Activated CD4-positive, CD25-positive, alpha-beta regulatory T cell treated with anti-CD3 and anti-CD28 coated beads, Interleukin-2, amount 50 U/mL, for 72 hours (primary cell): ENCODE data around the gene IGFBP5.

Source experiments
- DNase-seq: peaks from one replicate; pipeline ENCODE4 v3.0.0; 2021

IGFBP5 gene

GRCh38 chr2:216695401-216695821 is at the start of gene IGFBP5:
IGFBP5 (minus strand) TSS chr2:216695549; CDS start chr2:216694775, 774 bp downstream.
- no peak for DNase-seq

GRCh38 chr2:216743781-216744180 is 48.4 kb upstream of the IGFBP5 start:
- no peak for DNase-seq

GRCh38 chr2:216742411-216742810 is 47.1 kb upstream of the IGFBP5 start:
- DNase-seq: no peak

GRCh38 chr2:216741223-216741593 is 45.9 kb upstream of the IGFBP5 start:
- DNase-seq: no peak

- DNase-seq: no peak
Observed at GRCh38 chr2:216740557-216741222, 45.3 kb upstream of the IGFBP5 start.

GRCh38 chr2:216739035-216739434 is 43.7 kb upstream of the IGFBP5 start:
- DNase-seq: no peak

GRCh38 chr2:216737676-216738075 is 42.3 kb upstream of the IGFBP5 start:
- DNase-seq: no peak

- no peak for DNase-seq
Observed at GRCh38 chr2:216736326-216736725, 41.0 kb upstream of the IGFBP5 start.

GRCh38 chr2:216735668-216736067 is 40.3 kb upstream of the IGFBP5 start:
- no peak for DNase-seq

GRCh38 chr2:216735086-216735485 is 39.7 kb upstream of the IGFBP5 start:
- DNase-seq: no peak

- DNase-seq: no peak
Observed at GRCh38 chr2:216733046-216733445, 37.7 kb upstream of the IGFBP5 start.

- no peak for DNase-seq
Observed at GRCh38 chr2:216732334-216732733, 37.0 kb upstream of the IGFBP5 start.

GRCh38 chr2:216731465-216731864 is 36.1 kb upstream of the IGFBP5 start:
- DNase-seq: no peak

- DNase-seq: no peak
Observed at GRCh38 chr2:216730871-216731270, 35.5 kb upstream of the IGFBP5 start.

GRCh38 chr2:216727346-216728122 is 32.2 kb upstream of the IGFBP5 start:
- DNase-seq: no peak

- no peak for DNase-seq
Observed at GRCh38 chr2:216724190-216724589, 28.8 kb upstream of the IGFBP5 start.

GRCh38 chr2:216721141-216721540 is 25.8 kb upstream of the IGFBP5 start:
- DNase-seq: no peak

- no peak for DNase-seq
Observed at GRCh38 chr2:216720722-216721121, 25.4 kb upstream of the IGFBP5 start.

- no peak for DNase-seq
Observed at GRCh38 chr2:216717907-216718615, 22.7 kb upstream of the IGFBP5 start.

GRCh38 chr2:216717491-216717901 is 22.1 kb upstream of the IGFBP5 start:
- DNase-seq: no peak

- no peak for DNase-seq
Observed at GRCh38 chr2:216716109-216716508, 20.8 kb upstream of the IGFBP5 start.

GRCh38 chr2:216715402-216715974 is 20.1 kb upstream of the IGFBP5 start:
- DNase-seq: no peak

GRCh38 chr2:216714376-216714775 is 19.0 kb upstream of the IGFBP5 start:
- DNase-seq: no peak
